Caco-2 (cell line): ENCODE measurements around the gene STK24. TPM values are rescaled to one million over a fixed set of nuclear protein-coding genes. Genes with fewer than 3 reads are reported as not detected.

Source experiments
- BruUV-seq: library from RNA; stranded (reverse); fragments of 400-500 nt; replicated peaks from 2 replicates; lab custom pipeline; 2021; lab: Mats Ljungman, UMichigan
- CTCF ChIA-PET: fragments of 300-600 bp; sonication (Branson Sonifier 250); formaldehyde crosslinking; loops from one replicate; lab custom pipeline; 2022; ENCODE audit warnings: antibody characterized with exemption; lab: Charles Lee
- POLR2A ChIA-PET: fragments of 300-600 bp; sonication (Branson Sonifier 250); formaldehyde crosslinking; loops from one replicate; lab custom pipeline; 2022; ENCODE audit warnings: antibody characterized with exemption; lab: Charles Lee
- DNase-seq, 2 experiments: peaks; one replicate each; pipeline versions ENCODE4 v3.0.0 to v3.0.0-alpha.2; 2020 to 2022
- H3K27me3 ChIP-seq: replicated peaks from 2 replicates; pipeline ENCODE4 v1.6.0; 2011; ENCODE audit warnings: low read length; ENCODE audit not compliant: control insufficient read depth, insufficient read depth
- H3K36me3 ChIP-seq: 2 replicates; pipeline ENCODE4 v1.5.1; 2011; ENCODE audit warnings: low read length; ENCODE audit not compliant: control insufficient read depth, insufficient read depth
- H3K4me1 ChIP-seq: fragments of 250-450 bp; sonication (Bioruptor Pico); 2 replicates; pipeline ENCODE4 v1.5.1; 2020; ENCODE audit warnings: mild to moderate bottlenecking
- H3K4me3 ChIP-seq: 2 replicates; pipeline ENCODE4 v1.5.1; 2011; ENCODE audit warnings: low read depth, mild to moderate bottlenecking, control low read depth, low read length
- H3K9me3 ChIP-seq: fragments of 250-450 bp; sonication (Bioruptor Pico); 2 replicates; pipeline ENCODE4 v1.5.1; 2020; ENCODE audit warnings: mild to moderate bottlenecking, moderate library complexity
- H3K27ac Mint-ChIP-seq: one replicate; pipeline ENCODE4 v1.8.0; 2022; ENCODE audit warnings: mixed read lengths; ENCODE audit not compliant: unreplicated experiment
- H3K27me3 Mint-ChIP-seq: one replicate; pipeline ENCODE4 v1.8.0; 2022; ENCODE audit warnings: mixed read lengths; ENCODE audit not compliant: insufficient read depth, unreplicated experiment
- H3K36me3 Mint-ChIP-seq: one replicate; pipeline ENCODE4 v1.8.0; 2022; ENCODE audit warnings: mild to moderate bottlenecking, mixed read lengths; ENCODE audit not compliant: insufficient read depth, unreplicated experiment
- H3K4me1 Mint-ChIP-seq: one replicate; pipeline ENCODE4 v1.8.0; 2022; ENCODE audit warnings: low read depth, mixed read lengths; ENCODE audit not compliant: unreplicated experiment
- H3K4me3 Mint-ChIP-seq: one replicate; pipeline ENCODE4 v1.8.0; 2022; ENCODE audit warnings: mild to moderate bottlenecking, moderate library complexity, mixed read lengths; ENCODE audit not compliant: unreplicated experiment
- H3K9me3 Mint-ChIP-seq: one replicate; pipeline ENCODE4 v1.8.0; 2022; ENCODE audit warnings: mixed read lengths; ENCODE audit not compliant: unreplicated experiment
- intact Hi-C: fragments of 100-400 bp; cut with micrococcal nuclease; formaldehyde crosslinking; loops from one replicate; pipeline ENCODE4 v1.10.0; 2022; ENCODE audit not compliant: unreplicated experiment
- total RNA-seq: library from RNA; stranded (reverse); gene quantifications from 2 replicates; pipeline ENCODE4 v1.2.3, GENCODE V29; 2022
- TF ChIP-seq, protein P1 (sequence below), 2 experiments: fragments of 200-600 bp in 1 of 2; IDR thresholded peaks; 1 replicate in 1 of 2; 2 replicates in 1 of 2; pipeline versions ENCODE4 v1.5.1 to v1.8.0; 2011 to 2022; ENCODE audit warnings: antibody characterized with exemption in 1 of 2, control low read depth in 1 of 2, inconsistent platforms in 1 of 2, low read depth in 1 of 2, low read length in 1 of 2, mild to moderate bottlenecking in 1 of 2, moderate library complexity in 1 of 2; ENCODE audit not compliant: insufficient read depth in 1 of 2, severe bottlenecking in 1 of 2, unreplicated experiment in 1 of 2

Gene STK24
- total RNA-seq, 1 experiment from 2014 or later: 253 TPM

DNA sequence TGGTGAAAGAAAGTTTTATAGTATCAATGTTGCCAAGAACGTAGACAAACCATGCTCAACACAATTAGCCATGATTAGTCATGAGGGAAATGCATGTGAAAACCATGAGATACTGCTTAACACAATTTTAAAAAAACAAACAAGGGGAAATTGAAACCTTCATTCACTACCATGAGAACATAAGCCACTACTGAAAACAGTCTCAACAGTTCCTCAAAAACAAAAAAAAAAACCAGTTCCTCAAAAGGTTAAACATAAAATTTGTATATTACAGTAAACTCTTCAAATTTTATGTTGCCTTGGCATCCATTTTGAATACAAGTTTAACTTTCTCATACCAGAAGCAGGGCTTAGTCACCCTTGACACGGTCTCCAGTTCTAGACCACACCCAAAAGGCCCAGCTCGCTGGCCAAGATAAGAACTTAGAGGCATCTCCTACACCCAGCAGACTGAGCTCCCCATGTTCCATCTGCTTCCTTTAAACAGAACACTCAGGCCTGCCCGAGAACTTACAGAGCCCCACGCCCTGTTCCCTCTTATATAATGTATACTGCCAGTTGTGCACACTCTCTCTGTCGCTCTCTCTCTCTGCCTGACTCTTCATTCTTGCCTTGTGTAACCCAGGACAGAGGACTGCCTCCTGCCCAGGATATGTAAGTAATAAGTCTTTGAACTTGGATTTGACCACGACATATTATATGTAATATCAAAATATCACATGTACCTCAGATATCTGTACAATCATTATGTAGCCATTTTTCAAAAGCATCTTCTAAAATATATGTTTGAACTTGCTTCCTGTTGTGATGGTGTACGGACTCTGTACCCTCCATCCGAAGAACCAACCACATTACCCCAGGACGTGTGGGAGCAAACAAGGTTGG lies 67.4 kb downstream of the STK24 start:
- Histone ChIP-seq H3K9me3 (no peaks in the 10 kb centered on the region), H3K36me3 (no peaks in the 10 kb centered on the region), H3K4me3 (no peak overlapping the region), H3K4me1 (peaks cover 34% of the 10 kb centered on the region), H3K27me3 (no peaks in the 10 kb centered on the region)
- TF ChIP-seq, protein P1, sequence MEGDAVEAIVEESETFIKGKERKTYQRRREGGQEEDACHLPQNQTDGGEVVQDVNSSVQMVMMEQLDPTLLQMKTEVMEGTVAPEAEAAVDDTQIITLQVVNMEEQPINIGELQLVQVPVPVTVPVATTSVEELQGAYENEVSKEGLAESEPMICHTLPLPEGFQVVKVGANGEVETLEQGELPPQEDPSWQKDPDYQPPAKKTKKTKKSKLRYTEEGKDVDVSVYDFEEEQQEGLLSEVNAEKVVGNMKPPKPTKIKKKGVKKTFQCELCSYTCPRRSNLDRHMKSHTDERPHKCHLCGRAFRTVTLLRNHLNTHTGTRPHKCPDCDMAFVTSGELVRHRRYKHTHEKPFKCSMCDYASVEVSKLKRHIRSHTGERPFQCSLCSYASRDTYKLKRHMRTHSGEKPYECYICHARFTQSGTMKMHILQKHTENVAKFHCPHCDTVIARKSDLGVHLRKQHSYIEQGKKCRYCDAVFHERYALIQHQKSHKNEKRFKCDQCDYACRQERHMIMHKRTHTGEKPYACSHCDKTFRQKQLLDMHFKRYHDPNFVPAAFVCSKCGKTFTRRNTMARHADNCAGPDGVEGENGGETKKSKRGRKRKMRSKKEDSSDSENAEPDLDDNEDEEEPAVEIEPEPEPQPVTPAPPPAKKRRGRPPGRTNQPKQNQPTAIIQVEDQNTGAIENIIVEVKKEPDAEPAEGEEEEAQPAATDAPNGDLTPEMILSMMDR (IDR thresholded peaks at IDR 0.05; ENCODE audit: insufficient read depth in 1 of 2, low read depth in 1 of 2, low read length in 1 of 2, severe bottlenecking in 1 of 2, unreplicated experiment in 1 of 2): no peak
- Mint-ChIP-seq H3K9me3 (no peaks in the 10 kb centered on the region), H3K27me3 (no peaks in the 10 kb centered on the region), H3K4me3 (no peak overlapping the region), H3K27ac (peak overlapping the region; percentile 41), H3K4me1 (peaks cover 53% of the 10 kb centered on the region), H3K36me3 (peaks cover 77% of the 10 kb centered on the region)
- ChIA-PET CTCF (interaction anchor here (0.6 to 1.5 kb wide), 3 partner anchors 36 to 164 kb away, joined by 3 to 5 read pairs (median 4); no protein-coding TSS in a partner anchor), POLR2A (interaction anchor here (0.5 to 1.6 kb wide), 4 partner anchors 25 to 606 kb away, joined by 3 to 12 read pairs (median 6); no protein-coding TSS in a partner anchor)
- intact Hi-C loops: no loop called here
- BruUV-seq: no TSS peak
- peak in 1 of 2 experiments; percentile 56 for DNase-seq

DNA sequence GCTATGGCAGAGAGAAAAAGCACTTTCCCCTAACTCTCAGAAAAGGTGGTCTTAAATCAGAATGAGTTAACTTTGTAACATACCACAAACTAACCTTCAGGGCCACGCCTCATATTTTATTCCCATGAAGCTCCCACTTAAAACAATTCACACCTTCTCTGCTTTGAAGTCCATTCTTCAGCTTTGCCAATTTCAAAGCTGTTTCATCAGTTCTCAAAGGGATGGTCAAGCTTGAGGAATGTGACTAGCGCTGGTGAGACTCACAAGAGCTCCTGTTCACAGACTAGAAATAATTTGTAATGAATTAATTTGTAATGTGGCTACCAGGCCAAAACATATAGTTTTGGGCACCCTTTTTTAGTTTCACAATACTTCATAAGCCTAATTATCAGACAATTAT lies 68.2 kb downstream of the STK24 start:
- H3K27me3 Mint-ChIP-seq: no peaks in the 10 kb centered on the region
- ChIA-PET CTCF (interaction anchor here (0.6 to 3.3 kb wide), 3 partner anchors 26 to 164 kb away, joined by 3 to 12 read pairs (median 3); no protein-coding TSS in a partner anchor), POLR2A (interaction anchor here (0.5 to 1.6 kb wide), 4 partner anchors 24 to 606 kb away, joined by 3 to 12 read pairs (median 6); no protein-coding TSS in a partner anchor)
- peaks cover 53% of the 10 kb centered on the region for H3K4me1 Mint-ChIP-seq
- no peaks in the 10 kb centered on the region for H3K9me3 Mint-ChIP-seq
- DNase-seq: peak in 1 of 2 experiments; percentile 29
- Histone ChIP-seq H3K36me3 (peaks cover 2% of the 10 kb centered on the region; the same call in 1 of the 2 replicates), H3K4me3 (no peak overlapping the region), H3K9me3 (no peaks in the 10 kb centered on the region), H3K27me3 (no peaks in the 10 kb centered on the region), H3K4me1 (peaks cover 34% of the 10 kb centered on the region)
- BruUV-seq: no TSS peak
- intact Hi-C loops: no loop called here
- TF ChIP-seq, protein P1 (IDR thresholded peaks at IDR 0.05; ENCODE audit: insufficient read depth in 1 of 2, low read depth in 1 of 2, low read length in 1 of 2, severe bottlenecking in 1 of 2, unreplicated experiment in 1 of 2): no peak
- H3K36me3 Mint-ChIP-seq: peaks cover 77% of the 10 kb centered on the region
- peak overlapping the region; percentile 41 for H3K27ac Mint-ChIP-seq
- no peak overlapping the region for H3K4me3 Mint-ChIP-seq

DNA sequence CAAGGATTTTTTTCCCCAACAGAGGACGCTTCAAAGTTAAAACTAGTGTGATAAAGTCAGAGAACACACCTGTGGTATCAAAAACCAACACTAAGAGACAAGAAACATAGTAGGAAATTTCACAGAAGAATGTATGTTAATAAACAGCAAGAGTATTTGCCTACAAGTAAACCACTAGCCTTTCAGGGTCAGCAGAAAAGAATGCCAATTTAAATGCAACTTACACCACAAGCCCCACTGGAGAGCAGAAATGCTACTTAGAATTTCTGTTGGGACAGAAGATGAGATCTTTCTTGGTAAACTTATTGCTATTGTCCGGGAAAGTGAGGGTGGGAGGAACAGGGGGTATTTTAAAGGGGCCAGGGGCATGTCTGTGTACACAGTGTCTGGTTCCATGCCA lies 68.6 kb downstream of the STK24 start:
- H3K4me1 ChIP-seq: peaks cover 34% of the 10 kb centered on the region
- H3K36me3 Mint-ChIP-seq: peaks cover 77% of the 10 kb centered on the region
- no peak overlapping the region for H3K4me3 Mint-ChIP-seq
- no peak overlapping the region for H3K4me3 ChIP-seq
- ChIA-PET POLR2A (interaction anchor here (1.6 kb wide), 1 partner anchor 24 kb away, joined by 10 read pairs; no protein-coding TSS in a partner anchor), CTCF (interaction anchor here (0.6 to 3.3 kb wide), 3 partner anchors 26 to 165 kb away, joined by 3 to 12 read pairs (median 3); no protein-coding TSS in a partner anchor)
- no peaks in the 10 kb centered on the region for H3K9me3 Mint-ChIP-seq
- DNase-seq: no peak
- TF ChIP-seq, protein P1 (IDR thresholded peaks at IDR 0.05; ENCODE audit: insufficient read depth in 1 of 2, low read depth in 1 of 2, low read length in 1 of 2, severe bottlenecking in 1 of 2, unreplicated experiment in 1 of 2): no peak
- H3K27me3 Mint-ChIP-seq: no peaks in the 10 kb centered on the region
- intact Hi-C loops: no loop called here
- H3K36me3 ChIP-seq: peaks cover 2% of the 10 kb centered on the region; the same call in 1 of the 2 replicates
- H3K27me3 ChIP-seq: no peaks in the 10 kb centered on the region
- peak overlapping the region; percentile 41 for H3K27ac Mint-ChIP-seq
- no TSS peak for BruUV-seq
- peaks cover 53% of the 10 kb centered on the region for H3K4me1 Mint-ChIP-seq
- no peaks in the 10 kb centered on the region for H3K9me3 ChIP-seq
